ENCODE data around the gene RNF123.
"Not testable (repeated sequence)": the region's sequence is repeated elsewhere in the genome, so short reads cannot be mapped to it uniquely, and the experiment has no call there.

Gene RNF123

GRCh38 chr3:49683162-49683561, 6.2 kb upstream of the RNF123 start:
- DNase-seq: no peak

- DNase-seq: not testable (repeated sequence)
These were observed 4.9 kb upstream of the RNF123 start for GRCh38 chr3:49684453-49684852.

- DNase-seq: not testable (repeated sequence)
These were observed 4.3 kb upstream of the RNF123 start for GRCh38 chr3:49685103-49685502.

GRCh38 chr3:49685846-49686245, 3.5 kb upstream of the RNF123 start:
- DNase-seq: peak; percentile 33

GRCh38 chr3:49686346-49686745, 3.0 kb upstream of the RNF123 start:
- peak; percentile 57 for DNase-seq

- peak; percentile 95 for DNase-seq
These were observed 2.5 kb upstream of the RNF123 start for GRCh38 chr3:49686769-49687423.

- DNase-seq: not testable (repeated sequence)
These were observed 1.9 kb upstream of the RNF123 start for GRCh38 chr3:49687424-49687795.

- peak; percentile 39 for DNase-seq
These were observed 865 bp upstream of the RNF123 start for GRCh38 chr3:49688338-49689045.

GRCh38 chr3:49689908-49690624, 709 bp downstream of the RNF123 start:
- peak; percentile 70 for DNase-seq

GRCh38 chr3:49690856-49691255, 1.5 kb downstream of the RNF123 start:
- not testable (repeated sequence) for DNase-seq

GRCh38 chr3:49691481-49691880, 2.1 kb downstream of the RNF123 start:
- DNase-seq: not testable (repeated sequence)

- not testable (repeated sequence) for DNase-seq
These were observed 5.2 kb downstream of the RNF123 start for GRCh38 chr3:49694409-49695070.

GRCh38 chr3:49695350-49696015, 6.1 kb downstream of the RNF123 start:
- DNase-seq: not testable (repeated sequence)

- DNase-seq: peak; percentile 71
These were observed 10.1 kb downstream of the RNF123 start for GRCh38 chr3:49699281-49699979.

GRCh38 chr3:49700014-49700413, 10.7 kb downstream of the RNF123 start:
- no peak for DNase-seq

- DNase-seq: no peak
These were observed 11.2 kb downstream of the RNF123 start for GRCh38 chr3:49700453-49701128.

- DNase-seq: peak; percentile 51
These were observed 12.2 kb downstream of the RNF123 start for GRCh38 chr3:49701388-49702077.

- no peak for DNase-seq
These were observed 13.3 kb downstream of the RNF123 start for GRCh38 chr3:49702672-49703071.

- DNase-seq: peak; percentile 89
These were observed 14.1 kb downstream of the RNF123 start for GRCh38 chr3:49703443-49703927.

GRCh38 chr3:49703956-49704355, 14.6 kb downstream of the RNF123 start:
- no peak for DNase-seq

- no peak for DNase-seq
These were observed 15.3 kb downstream of the RNF123 start for GRCh38 chr3:49704629-49705028.
